GM12878 (cell line): ENCODE measurements around the gene SLC7A10. TPM values are rescaled to one million over a fixed set of nuclear protein-coding genes. Genes with fewer than 3 reads are reported as not detected.

Source experiments
- ATAC-seq: fragments of 200-7000 bp; cut with Tn5 transposase; 3 replicates; pipeline ENCODE4 v1.9.1; 2020; ENCODE audit warnings: mild to moderate bottlenecking, moderate library complexity
- Bru-seq: library from RNA; stranded (reverse); fragments of 400-500 nt; gene quantifications from one replicate; lab custom pipeline; 2021; lab: Mats Ljungman, UMichigan
- BruChase-seq, 2 experiments: library from RNA; stranded (reverse); fragments of 400-500 nt; gene quantifications; one replicate each; lab custom pipeline; 2021; lab: Mats Ljungman, UMichigan
- BruUV-seq: library from RNA; stranded (reverse); fragments of 400-500 nt; replicated peaks from 2 replicates; lab custom pipeline; 2021; lab: Mats Ljungman, UMichigan
- CTCF ChIA-PET: fragments of 300-600 bp; sonication (Branson Sonifier 250); formaldehyde crosslinking; extraction: SDS; loops from one replicate; lab custom pipeline; 2021; ENCODE audit warnings: inconsistent platforms; lab: Yijun Ruan, JAX
- POLR2A ChIA-PET: fragments of 350-600 bp; formaldehyde crosslinking; extraction: SDS; loops from one replicate; lab custom pipeline; 2021; ENCODE audit warnings: inconsistent platforms; lab: Charles Lee
- RAD21 ChIA-PET: fragments of 300-600 bp; sonication (Branson Sonifier 250); formaldehyde crosslinking; loops from one replicate; lab custom pipeline; 2023; ENCODE audit warnings: antibody characterized with exemption; ENCODE audit not compliant: unreplicated experiment; lab: Charles Lee
- SMC1A ChIA-PET: fragments of 300-600 bp; sonication (Branson Sonifier 250); formaldehyde crosslinking; loops from one replicate; lab custom pipeline; 2023; ENCODE audit not compliant: unreplicated experiment, uncharacterized antibody; lab: Charles Lee
- DNase-seq: peaks from one replicate; pipeline ENCODE4 v3.0.0-alpha.2; 2011; ENCODE audit warnings: low read depth, low spot score
- FAIRE-seq: peaks from 3 replicates; lab custom pipeline; 2011; peaks lifted over from hg19 to GRCh38; lab: Jason Lieb, UNC
- H2AFZ ChIP-seq: 2 replicates; pipeline ENCODE4 v1.6.0; 2011; ENCODE audit warnings: low read depth, low read length, control low read depth; ENCODE audit not compliant: control insufficient read depth
- H3K27ac ChIP-seq: 2 replicates; pipeline ENCODE4 v1.5.1; 2011; ENCODE audit warnings: control low read depth; ENCODE audit not compliant: control insufficient read depth, insufficient read depth
- H3K27me3 ChIP-seq, 2 experiments: replicated peaks in 1 of 2; 2 replicates each; pipeline versions ENCODE4 v1.6.0 to v1.6.1; 2011; ENCODE audit warnings: low read length in 1 of 2; ENCODE audit not compliant: control insufficient read depth in 2 of 2, insufficient read depth in 2 of 2
- H3K36me3 ChIP-seq, 2 experiments: 2 replicates each; pipeline ENCODE4 v1.5.1; 2011; ENCODE audit warnings: low read length in 1 of 2; ENCODE audit not compliant: control insufficient read depth in 2 of 2, insufficient read depth in 2 of 2
- H3K4me1 ChIP-seq: 2 replicates; pipeline ENCODE4 v1.6.1; 2011; ENCODE audit warnings: mild to moderate bottlenecking, low read length, moderate library complexity, mixed read lengths; ENCODE audit not compliant: control insufficient read depth, insufficient read depth
- H3K4me2 ChIP-seq: 2 replicates; pipeline ENCODE4 v1.6.0; 2011; ENCODE audit warnings: control low read depth; ENCODE audit not compliant: control insufficient read depth, insufficient read depth
- H3K4me3 ChIP-seq: fragments of 200-600 bp; sonication (generic); 2 replicates; pipeline ENCODE4 v1.5.1; 2016
- H3K79me2 ChIP-seq: 2 replicates; pipeline ENCODE4 v1.6.0; 2011; ENCODE audit warnings: low read length; ENCODE audit not compliant: control insufficient read depth, insufficient read depth
- H3K9ac ChIP-seq: 2 replicates; pipeline ENCODE4 v1.8.0; 2011; ENCODE audit warnings: low read length, control low read depth, mixed read lengths; ENCODE audit not compliant: control insufficient read depth, insufficient read depth
- H3K9me3 ChIP-seq: replicated peaks from 3 replicates; pipeline ENCODE4 v1.5.1; 2011; ENCODE audit warnings: mild to moderate bottlenecking, low read length; ENCODE audit not compliant: control insufficient read depth, insufficient read depth
- H4K20me1 ChIP-seq: 2 replicates; pipeline ENCODE4 v1.6.0; 2011; ENCODE audit not compliant: control insufficient read depth, insufficient read depth
- SUZ12 ChIP-seq: fragments of 200-600 bp; sonication (generic); IDR thresholded peaks from one replicate; pipeline ENCODE4 v1.6.1; 2018; ENCODE audit warnings: antibody characterized with exemption, mild to moderate bottlenecking; ENCODE audit not compliant: unreplicated experiment
- YY1 ChIP-seq: IDR thresholded peaks from 2 replicates; pipeline ENCODE4 v1.6.1; 2011; ENCODE audit warnings: low read depth, mild to moderate bottlenecking, low read length
- WGBS: methylation state at CpG from one replicate; pipeline ENCODE4 v1.1.6; 2016; ENCODE audit warnings: low lambda C conversion rate; ENCODE audit not compliant: insufficient replicate concordance, insufficient coverage; ENCODE audit errors: missing lambda C conversion rate; 5-methylcytosine and 5-hydroxymethylcytosine counted together
- in situ Hi-C: fragments of 300-500 bp; cut with MboI; formaldehyde crosslinking; loops from 9 replicates; pipeline ENCODE4 v1.14.3; 2018; ENCODE audit warnings: mixed read lengths
- intact Hi-C: fragments of 100-400 bp; cut with micrococcal nuclease; formaldehyde crosslinking; loops from one replicate; pipeline ENCODE4 v1.14.2; 2022; ENCODE audit not compliant: unreplicated experiment
- long read RNA-seq, 2 experiments: library from polyadenylated mRNA; unstranded; transcript quantifications; one replicate each; pipeline ENCODE4 v2.0.0, GENCODE V29; 2019 to 2020
- polyA minus RNA-seq, 3 experiments: library from RNA; depleted of rRNA, polyadenylated mRNA; stranded (reverse); fragments of >200 nt; gene quantifications; 2 replicates each; pipeline ENCODE4 v1.2.3, GENCODE V29; 2011
- polyA plus RNA-seq, 11 experiments: library from polyadenylated mRNA; depleted of rRNA in 4 of 11; unstranded in 6 of 11; stranded (reverse) in 5 of 11; fragments of >200 nt; fragmentation: Nextera tagmentation in 4 of 11; fragmentation: Illumina TruSeq in 1 of 11; extraction: Ambion mirVana in 4 of 11; extraction: Trizol in 1 of 11; gene quantifications; 1 replicate in 1 of 11; 2 replicates in 10 of 11; pipeline versions ENCODE4 v1.2.1 to v1.2.3, GENCODE V29; 2011 to 2016; ENCODE audit warnings: inconsistent platforms in 2 of 11, missing spikeins in 2 of 11, low read depth in 1 of 11
- total RNA-seq, 4 experiments: library from RNA; depleted of rRNA in 3 of 4; stranded (reverse); fragments of >200 nt in 3 of 4; fragmentation: Illumina TruSeq in 1 of 4; extraction: Trizol in 1 of 4; gene quantifications; 2 replicates each; pipeline versions ENCODE4 v1.2.1 to v1.2.3, GENCODE V29; 2013 to 2021

Gene SLC7A10
- total RNA-seq (2013; cell fraction: nucleolus; rRNA removed) = not detected in 2 replicates
- total RNA-seq (2014; rRNA removed) (not detected in 2 replicates), total RNA-seq (2014; rRNA removed; fragmentation: Illumina TruSeq; extraction: Trizol) (not detected in 2 replicates), total RNA-seq (2021) (not detected in 2 replicates), polyA plus RNA-seq (2011; rRNA removed) (not detected in 2 replicates), polyA plus RNA-seq (2014; fragmentation: Illumina TruSeq; extraction: Trizol) (not detected in 2 replicates), polyA plus RNA-seq (2014; fragmentation: Nextera tagmentation; extraction: Ambion mirVana) (not detected), polyA plus RNA-seq (2014; rRNA removed) (not detected in 2 replicates), polyA plus RNA-seq (2016; fragmentation: Nextera tagmentation; extraction: Ambion mirVana) (not detected), polyA minus RNA-seq (2011; rRNA and poly(A)+ RNA removed) (not detected in 2 replicates), Bru-seq, nascent RNA (not detected), BruChase-seq, experiment 1, labeled RNA remaining after a 6-hour chase (not detected), BruChase-seq, experiment 2, labeled RNA remaining after a 2-hour chase (not detected)
- polyA plus RNA-seq (2011; ENCODE audit: low read depth) = not detected
- polyA plus RNA-seq (2011; cell fraction: cytosol; rRNA removed) = not detected in 2 replicates
- polyA plus RNA-seq (2011; cell fraction: nucleus; rRNA removed) = not detected in 2 replicates
- polyA plus RNA-seq (2012) = not detected in 2 replicates
- not detected in 2 replicates for polyA minus RNA-seq (2011; cell fraction: cytosol; rRNA and poly(A)+ RNA removed)
- polyA minus RNA-seq (2011; cell fraction: nucleus; rRNA and poly(A)+ RNA removed) = not detected in 2 replicates
- long read RNA-seq, experiment 1 = 0 reads
- long read RNA-seq, experiment 2 = 0 reads

- FAIRE-seq = no peak
- Histone ChIP-seq H3K9ac (no peak within 1 kb of the TSS), H3K4me3 (no peak within 1 kb of the TSS), H4K20me1 (no peaks in the 10 kb centered on the region), H3K36me3 (no peaks in the 10 kb centered on the region), H3K27ac (no peak within 1 kb of the TSS), H3K4me2 (no peak within 1 kb of the TSS), H3K27me3 (peaks cover 5 to 12% of the 10 kb centered on the region in 2 experiments; a peak in 3 of 4 replicates), H3K4me1 (no peaks in the 10 kb centered on the region), H2AFZ (no peak within 1 kb of the TSS), H3K79me2 (no peaks in the 10 kb centered on the region), H3K9me3 (no peaks in the 10 kb centered on the region; the same call in 1 of the 3 replicates)
- 32% methylated on average over 33 of the region's 62 CpGs for WGBS
- no TSS peak for BruUV-seq
- TF ChIP-seq YY1 (no peak), SUZ12 (peak; percentile 61)
- intact Hi-C loops (no loop called here), in situ Hi-C loops (loop anchor here (25.0 kb wide), 1 partner anchor 537 kb away; no protein-coding TSS in a partner anchor)
- ChIA-PET CTCF (interaction anchor here (1.2 kb wide), 1 partner anchor 50 kb away, joined by 3 read pairs; no protein-coding TSS in a partner anchor), RAD21 (no interaction called here), SMC1A (interaction anchor here (0.9 kb wide), 1 partner anchor 10 kb away, joined by 3 read pairs; no protein-coding TSS in a partner anchor), POLR2A (no interaction called here)
- DNase-seq = no peak
- ATAC-seq = no peak
Measured at GRCh38 chr19:33225458-33225926, at the start of gene SLC7A10. Gene SLC7A10, minus strand, starts transcription at chr19:33225850. Its CDS starts 147 bp downstream, at chr19:33225703.
